HepG2 (cell line): ENCODE measurements around the gene TUG1. TPM values are rescaled to one million over a fixed set of nuclear protein-coding genes. Genes with fewer than 3 reads are reported as not detected.

Experiments
- ASH2L ChIP-seq: fragments of 300-600, 200-600 bp; sonication (generic); IDR thresholded peaks from 2 replicates; pipeline ENCODE4 v1.7.0; 2017; ENCODE audit warnings: low read depth, mild to moderate bottlenecking, moderate library complexity, mixed read lengths, low read length; ENCODE audit not compliant: insufficient read length
- BCL6 ChIP-seq: IDR thresholded peaks from 2 replicates; pipeline ENCODE4 v1.6.1; 2016; ENCODE audit warnings: missing genetic modification reagents, missing compliant biosample characterization
- CEBPG ChIP-seq: IDR thresholded peaks from 2 replicates; pipeline ENCODE4 v1.6.1; 2016
- DNMT1 ChIP-seq: sonication (generic); formaldehyde crosslinking; IDR thresholded peaks from 2 replicates; pipeline ENCODE4 v1.5.1; 2020; ENCODE audit warnings: mild to moderate bottlenecking, missing genetic modification reagents
- FOXK2 ChIP-seq: fragments of 450-650 bp; IDR thresholded peaks from 2 replicates; pipeline ENCODE4 v1.6.1; 2016
- GABPA ChIP-seq, 2 experiments: IDR thresholded peaks; 2 replicates each; pipeline ENCODE4 v1.6.1; 2011 to 2016; ENCODE audit warnings: low read depth in 2 of 2, low read length in 1 of 2, missing biosample characterization in 1 of 2, missing genetic modification characterization in 1 of 2
- GPN1 ChIP-seq: sonication (generic); formaldehyde crosslinking; IDR thresholded peaks from 2 replicates; pipeline ENCODE4 v1.5.1; 2020; ENCODE audit warnings: missing genetic modification reagents, borderline replicate concordance
- HNRNPH1 ChIP-seq: fragments of 200-400 bp; formaldehyde crosslinking; optimal IDR thresholded peaks from 2 replicates; pipeline ENCODE3; 2017; ENCODE audit warnings: mild to moderate bottlenecking, low read depth, low read length
- HOXA7 ChIP-seq: sonication (generic); formaldehyde crosslinking; IDR thresholded peaks from 2 replicates; pipeline ENCODE4 v1.8.1; 2022; ENCODE audit warnings: mild to moderate bottlenecking, missing genetic modification reagents, moderate library complexity
- KLF16 ChIP-seq, 2 experiments: sonication (generic) in 1 of 2; formaldehyde crosslinking in 1 of 2; IDR thresholded peaks; 2 replicates each; pipeline versions ENCODE4 v1.6.1 to v1.8.0; 2016 to 2023; ENCODE audit warnings: missing genetic modification reagents in 2 of 2, missing compliant biosample characterization in 1 of 2
- KLF6 ChIP-seq: IDR thresholded peaks from 2 replicates; pipeline ENCODE4 v1.8.0; 2016; ENCODE audit warnings: missing biosample characterization, missing genetic modification reagents
- MYPOP ChIP-seq: sonication (generic); formaldehyde crosslinking; IDR thresholded peaks from 2 replicates; pipeline ENCODE4 v1.8.1; 2023; ENCODE audit warnings: mild to moderate bottlenecking, moderate library complexity, missing genetic modification reagents
- NBN ChIP-seq: fragments of 450-650 bp; conservative IDR thresholded peaks from 2 replicates; pipeline ENCODE4 v1.6.1; 2017
- NR0B2 ChIP-seq: sonication (generic); formaldehyde crosslinking; IDR thresholded peaks from 2 replicates; pipeline ENCODE4 v1.4.0; 2020; ENCODE audit warnings: mild to moderate bottlenecking, missing genetic modification reagents
- ONECUT2 ChIP-seq: sonication (generic); formaldehyde crosslinking; IDR thresholded peaks from 2 replicates; pipeline ENCODE4 v1.4.0; 2020; ENCODE audit warnings: missing genetic modification reagents
- PHF8 ChIP-seq: sonication (generic); formaldehyde crosslinking; IDR thresholded peaks from 2 replicates; pipeline ENCODE4 v1.5.0; 2020; ENCODE audit warnings: missing genetic modification reagents
- RFXANK ChIP-seq: IDR thresholded peaks from 2 replicates; pipeline ENCODE4 v1.6.1; 2016
- SIN3A ChIP-seq: IDR thresholded peaks from 2 replicates; pipeline ENCODE4 v1.6.1; 2011; ENCODE audit warnings: low read depth, mild to moderate bottlenecking, control low read depth, low read length, borderline replicate concordance
- TBX2 ChIP-seq: sonication (generic); formaldehyde crosslinking; IDR thresholded peaks from 2 replicates; pipeline ENCODE4 v1.5.0; 2020; ENCODE audit warnings: missing genetic modification reagents, mild to moderate bottlenecking, borderline replicate concordance
- TERF1 ChIP-seq: sonication (generic); formaldehyde crosslinking; IDR thresholded peaks from 2 replicates; pipeline ENCODE4 v1.8.0; 2022; ENCODE audit warnings: mild to moderate bottlenecking, missing genetic modification reagents, moderate library complexity
- YEATS2 ChIP-seq: sonication (generic); formaldehyde crosslinking; IDR thresholded peaks from 2 replicates; pipeline ENCODE4 v1.4.0; 2020; ENCODE audit warnings: missing genetic modification reagents, borderline replicate concordance
- ZFP37 ChIP-seq: sonication (generic); formaldehyde crosslinking; IDR thresholded peaks from 2 replicates; pipeline ENCODE4 v1.4.0; 2020; ENCODE audit warnings: missing genetic modification reagents, borderline replicate concordance
- ZNF160 ChIP-seq: sonication (generic); formaldehyde crosslinking; IDR thresholded peaks from 2 replicates; pipeline ENCODE4 v1.8.0; 2022; ENCODE audit warnings: mild to moderate bottlenecking, inconsistent platforms, missing genetic modification reagents
- ZNF207 ChIP-seq: fragments of 450-650 bp; IDR thresholded peaks from 2 replicates; pipeline ENCODE4 v1.6.1; 2016; ENCODE audit warnings: antibody characterized with exemption, borderline replicate concordance
- ZNF225 ChIP-seq: sonication (generic); formaldehyde crosslinking; IDR thresholded peaks from 2 replicates; pipeline ENCODE4 v1.4.0; 2020; ENCODE audit warnings: mild to moderate bottlenecking, missing genetic modification reagents
- ZNF235 ChIP-seq: sonication (generic); formaldehyde crosslinking; IDR thresholded peaks from 2 replicates; pipeline ENCODE4 v1.8.1; 2023; ENCODE audit warnings: mild to moderate bottlenecking, missing genetic modification reagents, borderline replicate concordance
- ZNF337 ChIP-seq: sonication (generic); formaldehyde crosslinking; IDR thresholded peaks from 2 replicates; pipeline ENCODE4 v1.5.1; 2020; ENCODE audit warnings: missing genetic modification reagents, low read depth, mild to moderate bottlenecking, borderline replicate concordance
- ZNF367 ChIP-seq: sonication (generic); formaldehyde crosslinking; IDR thresholded peaks from 2 replicates; pipeline ENCODE4 v1.4.0; 2020; ENCODE audit warnings: missing genetic modification reagents, borderline replicate concordance
- ZNF841 ChIP-seq: sonication (generic); formaldehyde crosslinking; IDR thresholded peaks from 2 replicates; pipeline ENCODE4 v1.8.1; 2023; ENCODE audit warnings: missing genetic modification reagents, borderline replicate concordance
- ZSCAN9 ChIP-seq: IDR thresholded peaks from 2 replicates; pipeline ENCODE4 v1.6.1; 2016; ENCODE audit warnings: borderline replicate concordance
- polyA plus RNA-seq, 8 experiments: library from polyadenylated mRNA; depleted of rRNA in 3 of 8; stranded (reverse) in 7 of 8; unstranded in 1 of 8; fragments of >200 nt; fragmentation: Illumina TruSeq in 4 of 8; extraction: Trizol in 4 of 8; gene quantifications; 2 replicates each; pipeline versions ENCODE4 v1.2.1 to v1.2.3, GENCODE V29; 2011 to 2016; ENCODE audit warnings: low read depth in 4 of 8, missing spikeins in 1 of 8, mixed read lengths in 1 of 8; ENCODE audit not compliant: insufficient read depth in 1 of 8
- total RNA-seq, 5 experiments: library from RNA; depleted of rRNA; stranded (reverse); fragments of >200 nt; fragmentation: Illumina TruSeq; extraction: Trizol; gene quantifications; 2 replicates each; pipeline ENCODE4 v1.2.3, GENCODE V29; 2016; ENCODE audit warnings: low read depth in 1 of 5

Gene TUG1
- total and polyA plus RNA-seq, 2 of the 13 experiments (the other 11 are each of a cell fraction or from before 2014, with no cell fraction given) = 35.2 to 122 TPM

GRCh38 chr22:30968924-30969531 lies at the start of gene TUG1 (continued):
- TF ChIP-seq ZNF841 (0 out of 2 replicates have a peak, but pooled peaks have one; percentile 55), ZNF207 (peak; percentile 90; the same call in 1 of the 2 replicates), ZNF367 (CRISPR knock-in tag) (no peak), SIN3A (peak; percentile 79; the same call in 1 of the 2 replicates), RFXANK (CRISPR knock-in tag) (0 out of 2 replicates have a peak, but pooled peaks have one; percentile 32), ZNF160 (CRISPR knock-in tag) (peak; percentile 69; the same call in 1 of the 2 replicates), DNMT1 (CRISPR knock-in tag) (no peak), KLF6 (0 out of 2 replicates have a peak, but pooled peaks have one; percentile 18), MYPOP (CRISPR knock-in tag) (peak; percentile 15; the same call in 1 of the 2 replicates), ZSCAN9 (CRISPR knock-in tag) (peak; percentile 26; the same call in 1 of the 2 replicates), GPN1 (no peak), TERF1 (no peak), ZNF337 (CRISPR knock-in tag) (no peak), HNRNPH1 (peak; percentile 73), ASH2L (peak; percentile 56), YEATS2 (CRISPR knock-in tag) (peak; percentile 86; the same call in 1 of the 2 replicates), ONECUT2 (no peak), BCL6 (CRISPR knock-in tag) (no peak), GABPA (IDR thresholded peaks at IDR 0.05; ENCODE audit: low read depth, low read length) (peak; percentile 85), GABPA (CRISPR knock-in tag; IDR thresholded peaks at IDR 0.05; ENCODE audit: low read depth) (peak; percentile 96), NR0B2 (CRISPR knock-in tag) (peak; percentile 58; the same call in 1 of the 2 replicates), ZFP37 (CRISPR knock-in tag) (peak; percentile 36; the same call in 1 of the 2 replicates), ZNF235 (CRISPR knock-in tag) (peak; percentile 37; the same call in 1 of the 2 replicates), CEBPG (CRISPR knock-in tag) (no peak), HOXA7 (CRISPR knock-in tag) (peak; percentile 22; the same call in 1 of the 2 replicates), ZNF225 (CRISPR knock-in tag) (0 out of 2 replicates have a peak, but pooled peaks have one; percentile 18), NBN (no peak), FOXK2 (peak; percentile 53; the same call in 1 of the 2 replicates), TBX2 (CRISPR knock-in tag) (no peak), KLF16 (CRISPR knock-in tag; IDR thresholded peaks at IDR 0.05) (peak in 1 of 2 experiments; percentile 62; a peak in 2 of 4 replicates), PHF8 (CRISPR knock-in tag) (peak; percentile 82)
